ENCODE data around the gene MTRF1.
"Not testable (repeated sequence)": the region's sequence is repeated elsewhere in the genome, so short reads cannot be mapped to it uniquely, and the experiment has no call there.

Gene MTRF1

GRCh38 chr13:41263261-41263971, at the start of gene MTRF1:
MTRF1 (minus strand) TSS chr13:41263576; CDS start chr13:41260907, 2,669 bp downstream.
- DNase-seq: peak; percentile 82

GRCh38 chr13:41313117-41313516, 49.7 kb upstream of the MTRF1 start:
- DNase-seq: no peak

GRCh38 chr13:41312176-41312500, 48.8 kb upstream of the MTRF1 start:
- DNase-seq: no peak

- DNase-seq: peak; percentile 4
Measured at GRCh38 chr13:41311406-41312175, 48.2 kb upstream of the MTRF1 start.

- peak; percentile 81 for DNase-seq
Measured at GRCh38 chr13:41310963-41311405, 47.6 kb upstream of the MTRF1 start, which contains the start of gene NAA16. NAA16 (plus strand) TSS chr13:41311267; CDS start chr13:41311529, 262 bp downstream.

GRCh38 chr13:41307884-41308640, 44.7 kb upstream of the MTRF1 start:
- DNase-seq: no peak

GRCh38 chr13:41306271-41307145, 43.1 kb upstream of the MTRF1 start:
- DNase-seq: no peak

- DNase-seq: no peak
Measured at GRCh38 chr13:41304551-41304950, 41.2 kb upstream of the MTRF1 start.

GRCh38 chr13:41302743-41303142, 39.4 kb upstream of the MTRF1 start:
- no peak for DNase-seq

- no peak for DNase-seq
Measured at GRCh38 chr13:41299316-41300094, 36.1 kb upstream of the MTRF1 start.

GRCh38 chr13:41296879-41297646, 33.7 kb upstream of the MTRF1 start:
- no peak for DNase-seq

GRCh38 chr13:41295973-41296372, 32.6 kb upstream of the MTRF1 start:
- DNase-seq: no peak

- DNase-seq: no peak
Measured at GRCh38 chr13:41294914-41295313, 31.5 kb upstream of the MTRF1 start.

GRCh38 chr13:41293272-41293671, 29.9 kb upstream of the MTRF1 start:
- no peak for DNase-seq

GRCh38 chr13:41291246-41291645, 27.9 kb upstream of the MTRF1 start:
- DNase-seq: no peak

GRCh38 chr13:41289463-41289881, 26.1 kb upstream of the MTRF1 start:
- DNase-seq: no peak

GRCh38 chr13:41286370-41286769, 23.0 kb upstream of the MTRF1 start:
- DNase-seq: no peak

GRCh38 chr13:41284512-41285288, 21.3 kb upstream of the MTRF1 start:
- DNase-seq: no peak

GRCh38 chr13:41282129-41282571, 18.8 kb upstream of the MTRF1 start:
- DNase-seq: no peak

- DNase-seq: not testable (repeated sequence)
Measured at GRCh38 chr13:41279156-41279555, 15.8 kb upstream of the MTRF1 start.

Measured in NCI-H2171 treated with DMSO at 0.1 percent for 48 hours (cell line).